ENCODE data around the gene CMTM5. TPM values are rescaled to one million over a fixed set of nuclear protein-coding genes. Genes with fewer than 3 reads are reported as not detected.

Gene CMTM5, protein sequence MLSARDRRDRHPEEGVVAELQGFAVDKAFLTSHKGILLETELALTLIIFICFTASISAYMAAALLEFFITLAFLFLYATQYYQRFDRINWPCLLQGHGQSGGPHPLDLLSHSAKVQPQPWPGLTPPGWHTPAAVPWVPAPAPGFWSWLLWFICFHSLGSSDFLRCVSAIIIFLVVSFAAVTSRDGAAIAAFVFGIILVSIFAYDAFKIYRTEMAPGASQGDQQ
- total RNA-seq (2022; extraction: Qiagen RNA extraction): not detected in 5 replicates

DNA sequence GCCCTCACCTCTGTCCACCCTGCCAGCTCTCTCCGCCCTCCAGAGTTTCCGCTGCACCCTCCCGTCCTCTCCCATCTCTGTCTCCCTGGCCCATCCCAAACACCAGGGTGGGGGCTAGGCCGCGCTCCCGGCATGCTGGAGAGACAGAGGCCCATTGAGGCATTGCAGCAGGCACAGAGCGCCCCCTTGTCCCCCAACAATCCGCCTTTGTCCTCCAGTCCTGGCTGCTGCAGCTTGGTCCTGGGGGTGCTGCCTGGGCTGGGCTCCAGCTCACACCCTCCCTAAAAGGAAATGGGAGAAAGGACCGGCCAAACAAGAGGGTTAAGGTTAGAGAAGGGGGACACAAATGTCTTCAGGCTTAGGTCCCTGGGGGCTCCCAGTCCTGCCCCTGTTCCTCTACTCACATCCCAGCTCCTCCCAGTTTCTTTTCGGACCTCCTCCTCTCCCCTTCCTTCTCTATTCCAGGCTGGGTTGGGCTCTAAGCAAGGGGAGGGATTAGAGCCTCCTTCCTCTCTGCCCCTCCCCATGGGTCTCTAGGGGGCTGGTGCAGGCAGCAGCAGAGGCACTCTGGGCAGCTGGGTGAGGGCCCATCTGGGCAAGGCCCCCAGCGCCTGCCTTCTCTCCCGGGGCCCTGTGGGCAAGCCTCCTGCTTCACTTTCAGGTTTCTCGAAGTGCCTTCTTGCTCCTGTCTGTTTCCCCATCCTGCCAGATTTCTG is at the start of gene CMTM5:
Gene CMTM5, plus strand, starts transcription at position 565 of the 716 bp plus-strand sequence. CDS start 206 bp downstream, outside the sequence.

DNA sequence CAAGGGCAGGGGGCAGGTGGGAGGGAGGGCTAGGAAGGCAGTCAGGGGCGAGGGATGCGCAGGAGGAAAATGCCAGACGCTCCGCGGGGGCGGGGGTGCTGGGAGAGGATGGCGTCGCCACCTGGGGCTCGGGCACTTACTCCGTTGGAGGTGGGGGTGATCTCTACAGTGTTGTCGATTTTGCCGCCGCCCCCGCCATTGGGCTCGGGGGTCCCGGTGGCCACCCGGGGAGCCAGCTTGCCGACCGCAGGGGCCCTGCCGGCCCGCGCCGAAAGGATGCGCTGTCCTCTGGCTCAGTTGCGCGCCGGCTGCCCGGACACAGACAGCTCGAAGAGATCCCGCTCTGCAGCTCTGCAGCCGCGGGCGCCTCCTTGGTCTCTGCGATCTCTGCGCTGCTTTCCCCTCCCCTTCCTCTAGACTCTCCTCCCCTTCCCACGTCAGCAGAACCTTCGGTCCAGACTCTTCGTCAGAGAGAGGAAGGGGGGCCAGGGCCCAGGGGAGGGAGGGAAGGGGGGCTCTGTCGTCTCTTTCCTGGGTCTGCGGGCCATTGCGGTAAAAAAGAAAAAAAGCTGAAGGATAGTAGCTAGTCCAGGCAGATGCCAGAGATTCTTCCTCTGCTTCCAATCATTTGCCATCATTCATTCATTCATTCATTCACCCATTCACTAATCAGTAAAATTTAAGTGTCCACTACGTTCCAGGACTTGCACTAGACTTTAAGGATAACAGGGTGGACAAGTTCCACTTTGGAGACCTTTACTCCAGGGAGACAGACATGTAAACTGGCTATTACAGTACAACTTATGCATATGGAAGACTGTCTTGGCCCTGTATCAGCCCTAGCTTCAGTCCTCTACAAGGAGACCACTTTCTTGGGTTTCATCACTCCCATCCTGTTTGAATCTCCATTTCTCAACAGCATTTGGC is 24.1 kb upstream of the CMTM5 start, which contains the start of gene SLC22A17:
Gene SLC22A17, minus strand, starts transcription at position 382 of the 927 bp plus-strand sequence.

DNA sequence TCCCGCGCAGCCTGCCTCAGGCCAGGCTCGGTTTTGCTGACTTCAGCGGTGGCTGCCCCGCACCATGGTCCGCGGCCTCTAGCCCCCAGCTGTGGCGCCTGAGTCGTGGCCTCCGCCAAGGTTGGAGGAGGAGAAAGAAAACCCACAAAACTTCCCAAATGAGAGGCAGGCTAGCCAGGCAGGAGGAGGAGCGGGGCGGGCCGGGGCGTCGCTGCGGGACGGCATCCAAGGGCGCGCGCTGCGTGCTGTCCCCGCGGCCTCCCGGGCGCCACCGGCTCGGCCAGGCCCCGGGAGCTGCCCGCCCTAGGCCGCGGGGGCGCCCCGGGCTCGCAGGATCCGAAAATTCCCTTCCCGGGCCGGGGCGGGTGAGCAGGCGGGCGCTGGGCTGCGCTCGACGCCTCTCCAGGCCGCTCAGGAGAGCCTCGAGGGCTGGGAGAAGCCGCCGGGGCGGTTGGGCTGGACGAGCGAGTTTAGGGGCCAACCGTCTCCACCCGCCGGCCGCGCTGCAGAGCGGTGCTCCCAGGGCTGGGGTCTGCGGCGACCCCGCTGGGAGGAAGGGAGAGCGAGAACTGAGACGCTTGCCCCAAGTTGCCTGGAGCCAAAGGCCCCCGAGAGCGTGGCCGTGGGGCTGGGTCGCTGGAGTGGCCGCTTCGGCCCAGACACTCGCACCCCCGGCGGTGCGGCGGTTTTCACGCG is 11.7 kb upstream of the CMTM5 start, which contains the start of gene EFS:
Gene EFS, minus strand, starts transcription at position 137 of the 696 bp plus-strand sequence. CDS start 147 bp downstream, outside the sequence.

DNA sequence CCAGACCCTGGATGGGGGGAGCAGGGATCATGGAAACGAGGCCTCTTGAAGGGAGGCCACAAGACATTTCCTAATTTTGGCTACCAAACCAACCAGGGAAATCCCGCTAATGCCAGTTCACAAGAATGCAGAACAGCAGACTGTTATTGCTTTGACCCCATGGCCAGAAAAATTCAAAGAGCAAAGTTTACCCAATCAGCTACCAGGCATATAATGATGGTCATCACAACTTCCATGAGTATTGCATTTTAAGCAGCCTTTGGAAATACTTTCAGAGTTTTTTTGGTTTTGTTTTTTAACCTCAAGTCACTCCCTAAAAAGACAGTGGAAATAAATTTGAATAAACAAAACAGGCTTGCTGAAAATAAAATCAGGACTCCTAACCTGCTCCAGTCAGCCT is 4.3 kb upstream of the CMTM5 start, which contains the start of gene IL25:
Gene IL25, plus strand, starts transcription at position 301 of the 400 bp plus-strand sequence.

DNA sequence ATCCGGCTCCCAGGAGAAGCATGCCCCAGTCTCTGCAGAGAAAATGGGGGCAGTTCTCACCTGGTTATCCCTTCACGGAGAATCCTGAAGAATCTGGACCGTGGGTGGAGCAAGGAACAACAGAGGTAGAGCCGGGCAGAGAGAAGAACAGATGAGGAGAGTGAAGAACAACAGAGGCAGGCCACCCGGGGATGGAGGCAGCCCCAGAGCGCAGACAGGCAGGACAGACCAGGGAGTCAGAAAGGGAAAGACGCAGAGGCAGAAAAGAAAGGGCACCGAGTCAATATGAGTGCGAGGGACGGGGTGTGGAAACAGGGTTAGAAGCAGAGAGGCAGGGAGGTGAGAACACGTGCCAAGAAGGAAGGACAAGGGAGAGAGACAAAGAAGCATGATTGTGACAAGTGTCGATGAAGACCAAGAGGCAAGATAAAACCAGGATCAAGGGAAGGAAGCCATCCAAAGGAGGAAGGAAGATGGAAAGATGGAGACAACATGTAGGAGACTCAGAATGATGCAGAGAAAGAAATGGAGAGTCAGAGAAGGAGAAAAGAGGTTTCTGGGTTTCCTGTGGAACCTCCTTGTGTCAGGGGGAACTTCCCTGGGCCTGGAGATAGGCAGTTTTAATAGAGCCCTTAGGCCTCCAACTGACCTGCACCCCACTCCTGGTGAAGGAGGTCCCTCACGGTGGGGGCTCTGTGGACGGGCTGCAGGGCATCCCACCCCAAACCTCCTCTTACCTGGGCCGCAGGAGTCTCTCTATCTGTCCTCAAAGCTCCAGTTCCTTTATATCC is 30.9 kb downstream of the CMTM5 start, which contains the start of gene MYH6:
Gene MYH6, minus strand, starts transcription at position 758 of the 791 bp plus-strand sequence. CDS start 1,050 bp downstream, outside the sequence.

Other genes with a start within 250 kb of the CMTM5 start
- 2.1 to 3.2 TPM (median 2.8 TPM) in 5 replicates for gene SLC7A8, start 193.4 kb upstream of the CMTM5 start, total RNA-seq (2022; extraction: Qiagen RNA extraction)
- gene RNF212B, start 139.1 kb upstream of the CMTM5 start, total RNA-seq (2022; extraction: Qiagen RNA extraction): not detected in 5 replicates
- gene HOMEZ, start 90.9 kb upstream of the CMTM5 start, total RNA-seq (2022; extraction: Qiagen RNA extraction): 8.0 to 9.6 TPM (median 8.9 TPM) in 5 replicates
- 3.0 to 4.2 TPM (median 4.2 TPM) in 5 replicates for gene PPP1R3E, start 74.2 kb upstream of the CMTM5 start, total RNA-seq (2022; extraction: Qiagen RNA extraction)
- gene BCL2L2, start 70.2 kb upstream of the CMTM5 start, total RNA-seq (2022; extraction: Qiagen RNA extraction): 14.5 to 19.0 TPM (median 15.2 TPM) in 5 replicates
- 126 to 152 TPM (median 151 TPM) in 5 replicates for gene PABPN1, start 55.6 kb upstream of the CMTM5 start, total RNA-seq (2022; extraction: Qiagen RNA extraction)
- 5.2 to 8.3 TPM (median 6.2 TPM) in 5 replicates for gene SLC22A17, start 24.2 kb upstream of the CMTM5 start, total RNA-seq (2022; extraction: Qiagen RNA extraction)
- not detected in 5 replicates for gene EFS, start 11.9 kb upstream of the CMTM5 start, total RNA-seq (2022; extraction: Qiagen RNA extraction)
- gene IL25, start 4.2 kb upstream of the CMTM5 start, total RNA-seq (2022; extraction: Qiagen RNA extraction): not detected in 5 replicates
- gene MYH6, start 31.2 kb downstream of the CMTM5 start, total RNA-seq (2022; extraction: Qiagen RNA extraction): 0.05 to 0.15 TPM (median 0.12 TPM) in 5 replicates
- 0.02 TPM in 1 of 5 replicates, not detected in the others for gene MYH7, start 58.6 kb downstream of the CMTM5 start, total RNA-seq (2022; extraction: Qiagen RNA extraction)
- 59.7 to 73.7 TPM (median 61.6 TPM) in 5 replicates for gene NGDN, start 92.7 kb downstream of the CMTM5 start, total RNA-seq (2022; extraction: Qiagen RNA extraction)
- gene ZFHX2, start 174.7 kb downstream of the CMTM5 start, total RNA-seq (2022; extraction: Qiagen RNA extraction): 0.44 to 1.1 TPM (median 0.80 TPM) in 5 replicates
- 12.1 to 12.7 TPM (median 12.2 TPM) in 5 replicates for gene THTPA, start 179.2 kb downstream of the CMTM5 start, total RNA-seq (2022; extraction: Qiagen RNA extraction)
- 29.8 to 53.8 TPM (median 45.2 TPM) in 5 replicates for gene AP1G2, start 190.7 kb downstream of the CMTM5 start, total RNA-seq (2022; extraction: Qiagen RNA extraction)
- gene JPH4, start 201.7 kb downstream of the CMTM5 start, total RNA-seq (2022; extraction: Qiagen RNA extraction): 0.07 to 0.14 TPM (median 0.13 TPM) in 5 replicates